OCI-LY3 (cell line): ENCODE results near the gene TRAPPC2.
"Not testable (repeated sequence)": the region's sequence is repeated elsewhere in the genome, so short reads cannot be mapped to it uniquely, and the experiment has no call there.

Source experiments
- H2AFZ ChIP-seq: fragments of 200-600, 300-600 bp; shearing (Covaris generic); 2 replicates; pipeline ENCODE4 v1.6.0; 2014; ENCODE audit warnings: antibody characterized with exemption, low read depth, low read length
- H3K27ac ChIP-seq: fragments of 200-600, 300-600 bp; sonication (generic); 2 replicates; pipeline ENCODE4 v1.5.1; 2014; ENCODE audit warnings: mild to moderate bottlenecking, low read length, moderate library complexity, mixed read lengths
- H3K27me3 ChIP-seq: fragments of 200-600, 300-600 bp; sonication (generic); 2 replicates; pipeline ENCODE4 v1.6.1; 2014; ENCODE audit warnings: low read depth, low read length, mixed read lengths
- H3K36me3 ChIP-seq: fragments of 200-600, 300-600 bp; sonication (generic); replicated peaks from 2 replicates; pipeline ENCODE3; 2014; ENCODE audit warnings: low read depth, low read length, mixed read lengths
- H3K4me1 ChIP-seq: fragments of 300-600, 200-600 bp; sonication (generic); 2 replicates; pipeline ENCODE4 v1.6.1; 2014; ENCODE audit warnings: low read length, mixed read lengths
- H3K4me2 ChIP-seq: fragments of 200-600, 300-600 bp; sonication (generic); 2 replicates; pipeline ENCODE4 v1.6.1; 2014; ENCODE audit warnings: low read length, mixed read lengths
- H3K4me3 ChIP-seq: fragments of 300-600, 200-600 bp; sonication (generic); 2 replicates; pipeline ENCODE4 v1.5.1; 2014; ENCODE audit warnings: antibody characterized with exemption, mild to moderate bottlenecking, low read length, moderate library complexity
- H3K79me2 ChIP-seq: fragments of 300-600, 200-600 bp; shearing (Covaris generic); 2 replicates; pipeline ENCODE4 v1.6.1; 2014; ENCODE audit warnings: mild to moderate bottlenecking, low read length, mixed read lengths
- H3K9ac ChIP-seq: fragments of 300-600, 200-600 bp; shearing (Covaris generic); 2 replicates; pipeline ENCODE4 v1.6.0; 2014; ENCODE audit warnings: mild to moderate bottlenecking, low read length, moderate library complexity
- H3K9me3 ChIP-seq: fragments of 200-600, 300-600 bp; shearing (Covaris generic); 2 replicates; pipeline ENCODE4 v1.6.1; 2014; ENCODE audit warnings: low read length, mixed read lengths; ENCODE audit not compliant: insufficient read depth
- H4K20me1 ChIP-seq: fragments of 200-600, 300-600 bp; sonication (generic); 2 replicates; pipeline ENCODE4 v1.6.1; 2016; ENCODE audit warnings: low read length, mixed read lengths; ENCODE audit not compliant: insufficient read depth
- CTCF ChIP-seq: fragments of 200-600, 300-600 bp; sonication (generic); IDR thresholded peaks from 2 replicates; pipeline ENCODE4 v1.5.1; 2014; ENCODE audit warnings: antibody characterized with exemption, low read length, low read depth
- EZH2phosphoT487 ChIP-seq: fragments of 200-600 bp; shearing (Covaris generic); IDR thresholded peaks from 2 replicates; pipeline ENCODE4 v1.6.1; 2018; ENCODE audit warnings: antibody characterized with exemption, mixed run types, low read depth

TRAPPC2 gene

GRCh38 chrX:13733506-13733905 lies 914 bp downstream of the TRAPPC2 start:
- Histone ChIP-seq H3K79me2 (peaks cover 58% of the 10 kb centered on the region), H3K27me3 (no peaks in the 10 kb centered on the region), H3K36me3 (peaks cover 20% of the 10 kb centered on the region), H2AFZ (no peak overlapping the region), H3K4me2 (peak overlapping the region; percentile 85), H4K20me1 (no peaks in the 10 kb centered on the region), H3K27ac (peak overlapping the region; percentile 99), H3K9ac (peak overlapping the region; percentile 92), H3K4me1 (peaks cover 38% of the 10 kb centered on the region), H3K9me3 (no peaks in the 10 kb centered on the region), H3K4me3 (peak overlapping the region; percentile 94)
- TF ChIP-seq EZH2phosphoT487 = no peak
- TF ChIP-seq CTCF = no peak

GRCh38 chrX:13732246-13733067 lies 2.0 kb downstream of the TRAPPC2 start:
- H3K27ac ChIP-seq = no peak overlapping the region
- peaks cover 38% of the 10 kb centered on the region for H3K4me1 ChIP-seq
- H3K9me3 ChIP-seq = no peaks in the 10 kb centered on the region
- H3K79me2 ChIP-seq = peaks cover 59% of the 10 kb centered on the region
- no peaks in the 10 kb centered on the region for H4K20me1 ChIP-seq
- H3K36me3 ChIP-seq = peaks cover 15% of the 10 kb centered on the region
- 0 out of 2 replicates have a peak overlapping the region, but pooled peaks have one; percentile 94 for H3K4me3 ChIP-seq
- H2AFZ ChIP-seq = no peak overlapping the region
- H3K9ac ChIP-seq = no peak overlapping the region
- no peaks in the 10 kb centered on the region for H3K27me3 ChIP-seq
- TF ChIP-seq CTCF = no peak
- TF ChIP-seq EZH2phosphoT487 = no peak
- H3K4me2 ChIP-seq = peak overlapping the region; percentile 85

GRCh38 chrX:13730523-13730922 lies 3.9 kb downstream of the TRAPPC2 start:
- not testable (repeated sequence) for H3K27me3 ChIP-seq, H3K27ac ChIP-seq, H4K20me1 ChIP-seq, H3K36me3 ChIP-seq, H3K4me2 ChIP-seq, H3K9me3 ChIP-seq, H3K9ac ChIP-seq, H3K4me3 ChIP-seq, H2AFZ ChIP-seq
- Histone ChIP-seq H3K4me1 (peaks cover 27% of the 10 kb centered on the region), H3K79me2 (peaks cover 49% of the 10 kb centered on the region)

DNA sequence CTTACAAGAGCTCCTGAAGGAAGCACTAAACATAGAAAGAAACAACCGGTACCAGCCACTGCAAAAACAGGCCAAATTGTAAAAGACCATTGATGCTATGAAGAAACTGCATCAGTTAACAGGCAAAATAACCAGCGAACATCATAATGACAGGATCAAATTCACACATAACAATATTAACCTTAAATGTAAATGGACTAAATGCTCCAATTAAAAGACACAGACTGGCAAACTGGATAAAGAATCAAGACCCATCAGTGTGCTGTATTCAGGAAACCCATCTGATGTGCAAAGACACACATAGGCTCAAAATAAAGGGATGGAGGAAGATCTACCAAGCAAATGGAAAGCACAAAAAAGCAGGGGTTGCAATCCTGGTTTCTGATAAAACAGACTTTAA lies 7.8 kb downstream of the TRAPPC2 start:
- H3K9ac ChIP-seq, H3K27ac ChIP-seq, H4K20me1 ChIP-seq, H3K4me3 ChIP-seq, H3K9me3 ChIP-seq, H2AFZ ChIP-seq, H3K4me2 ChIP-seq, H3K4me1 ChIP-seq, H3K27me3 ChIP-seq: not testable (repeated sequence)
- Histone ChIP-seq H3K36me3 (peaks cover 13% of the 10 kb centered on the region), H3K79me2 (peaks cover 43% of the 10 kb centered on the region)

GRCh38 chrX:13724878-13725277 lies 9.5 kb downstream of the TRAPPC2 start:
- not testable (repeated sequence) for H3K4me3 ChIP-seq, H3K27me3 ChIP-seq, H3K9ac ChIP-seq, H3K9me3 ChIP-seq, H3K4me2 ChIP-seq, H3K4me1 ChIP-seq, H3K36me3 ChIP-seq, H3K27ac ChIP-seq, H2AFZ ChIP-seq
- Histone ChIP-seq H3K79me2 (peaks cover 47% of the 10 kb centered on the region), H4K20me1 (peaks cover 13% of the 10 kb centered on the region; the same call in 1 of the 2 replicates)
